ENCODE data around the gene PLXNC1.
A peak's percentile ranks its signal among the peaks of the same experiment; 100 is the strongest.

DNA sequence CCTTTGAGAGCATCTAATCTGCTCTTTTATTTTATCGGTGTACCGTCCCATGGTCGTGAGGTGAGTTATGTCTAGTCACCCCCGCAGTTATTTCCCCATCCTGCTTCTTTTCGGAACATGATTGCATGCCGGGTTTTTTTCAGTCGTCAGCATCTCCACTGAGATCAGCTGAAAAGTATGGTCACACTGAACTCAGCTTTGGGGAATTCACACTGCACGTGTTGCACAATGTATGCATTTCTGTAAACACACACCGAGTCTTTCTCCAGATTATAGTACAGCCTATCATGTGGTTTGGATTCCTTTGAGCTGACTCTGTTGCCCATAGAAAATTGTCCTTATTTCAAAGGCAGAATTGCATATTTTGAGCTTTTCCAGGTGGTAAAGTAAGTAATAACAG is 24.6 kb downstream of the PLXNC1 start:
- TF ChIP-seq CTCF (IDR thresholded peaks at IDR 0.05) (no peak), POLR2A (IDR thresholded peaks at IDR 0.05) (no peak), POLR2AphosphoS5 (IDR thresholded peaks at IDR 0.05) (peak; percentile 59 to 87)

Measured in upper lobe of left lung (tissue), 4 donors.